ENCODE results near the gene TFF2. TPM values are rescaled to one million over a fixed set of nuclear protein-coding genes. Genes with fewer than 3 reads are reported as not detected.

The TFF2 gene
- total RNA-seq, 1 donor from 2014 or later, result not detected

- FAIRE-seq (no peak), DNase-seq (ENCODE audit: low spot score in 2 of 2) (no peak)
These were observed 20.1 kb downstream of the TFF2 start for GRCh38 chr21:42330380-42331371.

- DNase-seq (ENCODE audit: low spot score in 2 of 2), result no peak
- FAIRE-seq, result no peak
These were observed 25.9 kb downstream of the TFF2 start for GRCh38 chr21:42324896-42325295.

GRCh38 chr21:42321845-42322244 is 28.9 kb downstream of the TFF2 start:
- no peak for FAIRE-seq
- DNase-seq (ENCODE audit: low spot score in 2 of 2), result no peak

- no peak for DNase-seq (ENCODE audit: low spot score in 2 of 2)
- FAIRE-seq, result no peak
These were observed 29.6 kb downstream of the TFF2 start for GRCh38 chr21:42321231-42321630.

- no peak for DNase-seq (ENCODE audit: low spot score in 2 of 2)
- FAIRE-seq, result no peak
These were observed 30.0 kb downstream of the TFF2 start for GRCh38 chr21:42320791-42321190.

- no peak for FAIRE-seq
- DNase-seq (ENCODE audit: low spot score in 2 of 2), result no peak
These were observed 30.8 kb downstream of the TFF2 start for GRCh38 chr21:42319851-42320572.

GRCh38 chr21:42319376-42319775 is 31.4 kb downstream of the TFF2 start:
- FAIRE-seq, result no peak
- DNase-seq (ENCODE audit: low spot score in 2 of 2), result no peak

- no peak for FAIRE-seq
- DNase-seq (ENCODE audit: low spot score in 2 of 2), result no peak
These were observed 32.7 kb downstream of the TFF2 start for GRCh38 chr21:42317826-42318746.

- DNase-seq (ENCODE audit: low spot score in 2 of 2) (no peak), FAIRE-seq (no peak)
These were observed 33.5 kb downstream of the TFF2 start for GRCh38 chr21:42317341-42317741.

- DNase-seq (ENCODE audit: low spot score in 2 of 2) (no peak), FAIRE-seq (no peak)
These were observed 33.9 kb downstream of the TFF2 start for GRCh38 chr21:42316891-42317290.

GRCh38 chr21:42315296-42315891 is 35.4 kb downstream of the TFF2 start, which contains the start of gene TFF3:
TSS of gene TFF3 (minus strand) at chr21:42315409. CDS start at chr21:42315374, 35 bp downstream.
- no peak for DNase-seq (ENCODE audit: low spot score in 2 of 2)
- no peak for FAIRE-seq

- no peak for FAIRE-seq
- no peak for DNase-seq (ENCODE audit: low spot score in 2 of 2)
These were observed 36.0 kb downstream of the TFF2 start for GRCh38 chr21:42314616-42315295.

- DNase-seq (ENCODE audit: low spot score in 2 of 2) (no peak), FAIRE-seq (no peak)
These were observed 37.3 kb downstream of the TFF2 start for GRCh38 chr21:42313501-42313969.

- DNase-seq (ENCODE audit: low spot score in 2 of 2) (no peak), FAIRE-seq (no peak)
These were observed 38.1 kb downstream of the TFF2 start for GRCh38 chr21:42312626-42313104.

GRCh38 chr21:42311816-42312625 is 38.8 kb downstream of the TFF2 start:
- FAIRE-seq, result no peak
- no peak for DNase-seq (ENCODE audit: low spot score in 2 of 2)

- FAIRE-seq, result no peak
These were observed 39.6 kb downstream of the TFF2 start for GRCh38 chr21:42311160-42311559.

GRCh38 chr21:42310411-42311001 is 40.3 kb downstream of the TFF2 start:
- FAIRE-seq (no peak), DNase-seq (ENCODE audit: low spot score in 2 of 2) (no peak)

More at GRCh38 chr21:42311160-42311559, 39.6 kb downstream of the TFF2 start:
- DNase-seq (ENCODE audit: low spot score in 2 of 2), result no peak

- FAIRE-seq (no peak), DNase-seq (ENCODE audit: low spot score in 2 of 2) (peak; percentile 59 to 80)
These were observed 41.0 kb downstream of the TFF2 start for GRCh38 chr21:42309753-42310213.
